Measurements from ENCODE around the gene EVA1C. TPM values are rescaled to one million over a fixed set of nuclear protein-coding genes. Genes with fewer than 3 reads are reported as not detected.
"Not testable (repeated sequence)": the region's sequence is repeated elsewhere in the genome, so short reads cannot be mapped to it uniquely, and the experiment has no call there.

Gene EVA1C
- total RNA-seq, 1 donor from 2014 or later = 23.8 TPM

GRCh38 chr21:32503641-32504040 lies 91.1 kb downstream of the EVA1C start:
- not testable (repeated sequence) for ATAC-seq

GRCh38 chr21:32505767-32506166 lies 93.3 kb downstream of the EVA1C start:
- not testable (repeated sequence) for ATAC-seq

GRCh38 chr21:32506411-32506965 lies 94.0 kb downstream of the EVA1C start:
- not testable (repeated sequence) for ATAC-seq

GRCh38 chr21:32507342-32507919 lies 94.9 kb downstream of the EVA1C start:
- no peak for ATAC-seq

GRCh38 chr21:32508036-32508435 lies 95.5 kb downstream of the EVA1C start:
- ATAC-seq = not testable (repeated sequence)

- no peak for ATAC-seq
These were observed 96.1 kb downstream of the EVA1C start for GRCh38 chr21:32508558-32508957.

- not testable (repeated sequence) for ATAC-seq
These were observed 96.5 kb downstream of the EVA1C start for GRCh38 chr21:32508975-32509374.

- no peak for ATAC-seq
These were observed 102.0 kb downstream of the EVA1C start for GRCh38 chr21:32514275-32515055.

- no peak for ATAC-seq
These were observed 103.4 kb downstream of the EVA1C start for GRCh38 chr21:32515874-32516273.

- ATAC-seq = peak; percentile 24
These were observed 104.5 kb downstream of the EVA1C start for GRCh38 chr21:32516756-32517649.

- no peak for ATAC-seq
These were observed 107.7 kb downstream of the EVA1C start for GRCh38 chr21:32519945-32520874.

GRCh38 chr21:32520875-32521735 lies 108.6 kb downstream of the EVA1C start:
- ATAC-seq = peak; percentile 47

- ATAC-seq = no peak
These were observed 109.3 kb downstream of the EVA1C start for GRCh38 chr21:32521736-32522355.

- no peak for ATAC-seq
These were observed 111.0 kb downstream of the EVA1C start for GRCh38 chr21:32523463-32523862.

- peak; percentile 40 for ATAC-seq
These were observed 111.6 kb downstream of the EVA1C start for GRCh38 chr21:32523988-32524719.

GRCh38 chr21:32525282-32525681 lies 112.8 kb downstream of the EVA1C start:
- ATAC-seq = no peak

- peak; percentile 78 for ATAC-seq
These were observed 117.2 kb downstream of the EVA1C start for GRCh38 chr21:32529679-32530078.

- not testable (repeated sequence) for ATAC-seq
These were observed 118.3 kb downstream of the EVA1C start for GRCh38 chr21:32530809-32531208.

GRCh38 chr21:32531561-32531960 lies 119.1 kb downstream of the EVA1C start:
- not testable (repeated sequence) for ATAC-seq

Data from esophagus mucosa (tissue), 1 donor.